ENCODE data around the gene SUGCT. TPM values are rescaled to one million over a fixed set of nuclear protein-coding genes. Genes with fewer than 3 reads are reported as not detected.

Gene SUGCT
- total and polyA plus RNA-seq, 2 of the 8 experiments (the other 6 are each of a cell fraction or from before 2014, with no cell fraction given): 2.8 to 5.4 TPM

DNA sequence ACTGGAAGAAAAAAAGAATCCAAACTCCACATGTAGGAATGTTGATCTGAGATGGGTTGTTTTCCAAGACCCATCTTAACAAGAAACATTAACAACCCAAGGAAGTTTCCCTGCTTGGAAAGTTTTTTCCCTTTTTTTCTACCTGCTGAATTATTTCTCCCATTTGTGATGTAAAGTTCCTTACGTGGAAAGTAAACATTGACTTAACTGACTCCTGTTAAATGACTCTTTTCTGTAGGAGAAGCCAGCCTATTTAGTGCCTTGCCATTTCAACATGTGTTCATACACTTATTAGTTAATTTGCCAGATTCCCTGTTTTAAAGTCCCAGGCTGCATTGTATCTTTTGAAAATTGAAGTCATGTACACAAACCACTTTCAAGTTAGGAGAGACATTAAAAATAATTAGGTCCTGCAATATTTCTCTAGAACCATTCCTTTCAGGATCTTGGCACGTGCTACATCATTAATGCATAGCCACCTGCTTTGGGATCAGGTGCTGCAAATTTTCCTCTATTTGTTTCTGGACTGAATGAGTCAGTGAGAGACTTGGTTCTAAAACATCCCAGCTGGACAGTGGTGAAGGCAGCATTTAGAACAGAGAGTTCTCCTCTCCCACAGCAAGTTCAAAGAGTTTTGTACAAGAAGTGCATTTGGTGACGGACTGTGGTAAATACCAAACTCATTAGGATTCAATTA, 698.5 kb downstream of the SUGCT start:
- Histone ChIP-seq H2BK120ac (replicated peaks; ENCODE audit: low read depth, low read length) (no peak overlapping the region), H4K5ac (ENCODE audit: insufficient read length, low read depth, low read length) (no peak overlapping the region), H3K4me1 (replicated peaks in 1 of 4; ENCODE audit: control insufficient read depth in 3 of 4, insufficient read depth in 4 of 4, low read length in 3 of 4) (peaks cover 0 to 6% (median 1%) of the 10 kb centered on the region in 4 experiments; a peak in 2 of 7 replicates), H2BK5ac (ENCODE audit: low read depth, low read length) (no peak overlapping the region), H3K27me3 (replicated peaks in 1 of 4; ENCODE audit: control insufficient read depth in 3 of 4, extremely low read depth in 1 of 4, insufficient read depth in 3 of 4, low read length in 3 of 4) (no peaks in the 10 kb centered on the region), H3K23ac (ENCODE audit: insufficient read length) (no peak overlapping the region), H3K36me3 (ENCODE audit: control insufficient read depth in 2 of 4, insufficient read depth in 4 of 4, low read length in 3 of 4) (no peaks in the 10 kb centered on the region), H3K14ac (ENCODE audit: insufficient read length) (no peak overlapping the region), H3K9me3 (ENCODE audit: insufficient read depth in 2 of 2, low read depth in 1 of 2, low read length in 1 of 2) (no peaks in the 10 kb centered on the region), H4K8ac (ENCODE audit: extremely low read depth, insufficient read depth, low read length) (no peak overlapping the region), H3K79me2 (ENCODE audit: control insufficient read depth in 1 of 2, insufficient read depth in 2 of 2, low read length in 2 of 2) (no peaks in the 10 kb centered on the region), H2BK20ac (ENCODE audit: low read length) (no peak overlapping the region), H3K27ac (ENCODE audit: low read depth, low read length) (no peak overlapping the region), H3K4me3 (ENCODE audit: extremely low read depth in 1 of 4, insufficient read depth in 2 of 4, low read depth in 3 of 4, low read length in 4 of 4) (no peak overlapping the region), H3K18ac (ENCODE audit: extremely low read depth, low read length) (no peak overlapping the region), H3K56ac (replicated peaks; ENCODE audit: insufficient read length, low read depth, low read length) (no peak overlapping the region), H3K9ac (replicated peaks in 1 of 4; ENCODE audit: extremely low read depth in 1 of 4, low read depth in 3 of 4, low read length in 3 of 4) (no peak overlapping the region), H4K20me1 (replicated peaks in 1 of 2; ENCODE audit: control insufficient read depth in 1 of 2, insufficient read depth in 2 of 2, low read length in 2 of 2) (no peaks in the 10 kb centered on the region), H2AK5ac (ENCODE audit: low read depth, low read length) (no peak overlapping the region), H3K4ac (replicated peaks; ENCODE audit: insufficient read length, low read depth, low read length) (no peak overlapping the region), H3K4me2 (ENCODE audit: insufficient read depth in 1 of 2, low read depth in 2 of 2, low read length in 2 of 2) (no peak overlapping the region), H2BK12ac (ENCODE audit: low read depth, low read length) (no peak overlapping the region), H3K79me1 (ENCODE audit: low read depth, low read length) (no peaks in the 10 kb centered on the region), H2BK15ac (ENCODE audit: low read length) (no peak overlapping the region), H4K91ac (replicated peaks; ENCODE audit: insufficient read length, low read length) (no peak overlapping the region), H3K23me2 (ENCODE audit: low read depth, low read length) (no peaks in the 10 kb centered on the region), H2AFZ (ENCODE audit: low read length) (no peak overlapping the region)
- DNase-seq (ENCODE audit: low read depth in 1 of 2, low spot score in 2 of 2) (no peak), FAIRE-seq (no peak)
- ChIA-PET POLR2A (ENCODE audit: partially characterized antibody) (no interaction called here), CTCF (ENCODE audit: partially characterized antibody) (interaction anchor here (0.6 kb wide), 2 partner anchors 613 to 874 kb away, joined by 3 to 4 read pairs; no protein-coding TSS in a partner anchor)
- 75% methylated on average over 3 of the region's 3 CpGs; no CpG with 5 or more reads in 1 of the 2 experiments for WGBS, 2 experiments (ENCODE audit: extremely low coverage in 1 of 2, insufficient coverage in 1 of 2, insufficient read length in 1 of 2, insufficient replicate concordance in 2 of 2, low coverage in 1 of 2, low lambda C conversion rate in 2 of 2, missing lambda C conversion rate in 1 of 2)
- TF ChIP-seq ASH2L (IDR thresholded peaks at IDR 0.05; ENCODE audit: low read length) (no peak), EP300 (IDR thresholded peaks at IDR 0.05; ENCODE audit: borderline replicate concordance in 1 of 2, low read depth in 2 of 2, low read length in 2 of 2) (no peak), KDM5A (IDR thresholded peaks at IDR 0.05; ENCODE audit: low read length) (no peak), CEBPB (IDR thresholded peaks at IDR 0.05; ENCODE audit: low read depth, low read length) (no peak), TBP (IDR thresholded peaks at IDR 0.05; ENCODE audit: low read depth, low read length) (no peak), SIX5 (IDR thresholded peaks at IDR 0.05; ENCODE audit: low read depth, low read length) (no peak), CREB1 (IDR thresholded peaks at IDR 0.05) (no peak), SAP30 (IDR thresholded peaks at IDR 0.05; ENCODE audit: insufficient read depth, insufficient replicate concordance, low read length) (no peak), POU5F1 (IDR thresholded peaks at IDR 0.05; ENCODE audit: low read depth, low read length) (no peak)
- TF ChIP-seq, protein P1, sequence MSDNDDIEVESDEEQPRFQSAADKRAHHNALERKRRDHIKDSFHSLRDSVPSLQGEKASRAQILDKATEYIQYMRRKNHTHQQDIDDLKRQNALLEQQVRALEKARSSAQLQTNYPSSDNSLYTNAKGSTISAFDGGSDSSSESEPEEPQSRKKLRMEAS (IDR thresholded peaks at IDR 0.05): no peak
- TF ChIP-seq, protein P2, sequence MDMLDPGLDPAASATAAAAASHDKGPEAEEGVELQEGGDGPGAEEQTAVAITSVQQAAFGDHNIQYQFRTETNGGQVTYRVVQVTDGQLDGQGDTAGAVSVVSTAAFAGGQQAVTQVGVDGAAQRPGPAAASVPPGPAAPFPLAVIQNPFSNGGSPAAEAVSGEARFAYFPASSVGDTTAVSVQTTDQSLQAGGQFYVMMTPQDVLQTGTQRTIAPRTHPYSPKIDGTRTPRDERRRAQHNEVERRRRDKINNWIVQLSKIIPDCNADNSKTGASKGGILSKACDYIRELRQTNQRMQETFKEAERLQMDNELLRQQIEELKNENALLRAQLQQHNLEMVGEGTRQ (IDR thresholded peaks at IDR 0.05; ENCODE audit: low read length): no peak
- TF ChIP-seq, protein P3, sequence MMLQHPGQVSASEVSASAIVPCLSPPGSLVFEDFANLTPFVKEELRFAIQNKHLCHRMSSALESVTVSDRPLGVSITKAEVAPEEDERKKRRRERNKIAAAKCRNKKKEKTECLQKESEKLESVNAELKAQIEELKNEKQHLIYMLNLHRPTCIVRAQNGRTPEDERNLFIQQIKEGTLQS (IDR thresholded peaks at IDR 0.05; ENCODE audit: insufficient read depth, low read depth, low read length): no peak
